Loucy (cell line): ENCODE results near the gene RARRES2.
"Not testable (repeated sequence)": the region's sequence is repeated elsewhere in the genome, so short reads cannot be mapped to it uniquely, and the experiment has no call there.

ENCODE experiments used
- H2AFZ ChIP-seq: fragments of 200-600 bp; sonication (generic); 2 replicates; pipeline ENCODE4 v1.6.0; 2016; ENCODE audit warnings: antibody characterized with exemption, mild to moderate bottlenecking, low read length, moderate library complexity
- H3F3A ChIP-seq: fragments of 200-600 bp; 2 replicates; pipeline ENCODE4 v1.6.0; 2016; ENCODE audit warnings: antibody characterized with exemption, low read depth, mild to moderate bottlenecking
- H3K27me3 ChIP-seq: fragments of 200-600 bp; sonication (generic); 2 replicates; pipeline ENCODE4 v1.6.1; 2014; ENCODE audit warnings: low read length, mild to moderate bottlenecking; ENCODE audit not compliant: insufficient read depth, poor library complexity, severe bottlenecking
- H3K36me3 ChIP-seq: fragments of 200-600 bp; sonication (generic); 2 replicates; pipeline ENCODE4 v1.6.1; 2016; ENCODE audit warnings: low read length; ENCODE audit not compliant: insufficient read depth
- H3K4me1 ChIP-seq: fragments of 200-600 bp; sonication (generic); 2 replicates; pipeline ENCODE4 v1.5.1; 2014; ENCODE audit warnings: low read length, mild to moderate bottlenecking; ENCODE audit not compliant: insufficient read depth, poor library complexity, severe bottlenecking
- H3K4me2 ChIP-seq: fragments of 200-600 bp; sonication (generic); 2 replicates; pipeline ENCODE4 v1.6.0; 2014; ENCODE audit warnings: antibody characterized with exemption, low read length, low read depth, mild to moderate bottlenecking; ENCODE audit not compliant: poor library complexity, severe bottlenecking
- H3K4me3 ChIP-seq: fragments of 200-600 bp; sonication (generic); 2 replicates; pipeline ENCODE4 v1.5.1; 2014; ENCODE audit warnings: low read length, mild to moderate bottlenecking, mixed read lengths; ENCODE audit not compliant: poor library complexity, severe bottlenecking
- H3K79me2 ChIP-seq: fragments of 200-600 bp; sonication (generic); 2 replicates; pipeline ENCODE4 v1.6.1; 2014; ENCODE audit warnings: low read length; ENCODE audit not compliant: insufficient read depth
- H3K9ac ChIP-seq: fragments of 200-600 bp; sonication (generic); 2 replicates; pipeline ENCODE4 v1.6.0; 2014; ENCODE audit warnings: mild to moderate bottlenecking, low read depth, low read length, moderate library complexity; ENCODE audit not compliant: poor library complexity, severe bottlenecking
- H3K9me2 ChIP-seq: fragments of 200-600 bp; sonication (generic); replicated peaks from 2 replicates; pipeline ENCODE4 v1.6.1; 2016; ENCODE audit warnings: low read depth, low read length, mixed read lengths
- H3K9me3 ChIP-seq: fragments of 200-600 bp; sonication (generic); 2 replicates; pipeline ENCODE4 v1.6.1; 2014; ENCODE audit warnings: mild to moderate bottlenecking, antibody characterized with exemption, low read length, low read depth; ENCODE audit not compliant: insufficient read depth
- H4K20me1 ChIP-seq: fragments of 200-600 bp; sonication (generic); 2 replicates; pipeline ENCODE4 v1.6.0; 2014; ENCODE audit warnings: antibody characterized with exemption, low read length, mild to moderate bottlenecking; ENCODE audit not compliant: insufficient read depth, poor library complexity, severe bottlenecking
- EZH2phosphoT487 ChIP-seq: fragments of 200-600 bp; IDR thresholded peaks from 2 replicates; pipeline ENCODE4 v1.6.1; 2018; ENCODE audit warnings: antibody characterized with exemption, mild to moderate bottlenecking, moderate library complexity, borderline replicate concordance
- TF ChIP-seq, protein P1 (sequence below): fragments of 200-600 bp; sonication (generic); conservative IDR thresholded peaks from 2 replicates; pipeline ENCODE4 v1.5.1; 2014; ENCODE audit warnings: mild to moderate bottlenecking, antibody characterized with exemption, low read length

Gene RARRES2

DNA sequence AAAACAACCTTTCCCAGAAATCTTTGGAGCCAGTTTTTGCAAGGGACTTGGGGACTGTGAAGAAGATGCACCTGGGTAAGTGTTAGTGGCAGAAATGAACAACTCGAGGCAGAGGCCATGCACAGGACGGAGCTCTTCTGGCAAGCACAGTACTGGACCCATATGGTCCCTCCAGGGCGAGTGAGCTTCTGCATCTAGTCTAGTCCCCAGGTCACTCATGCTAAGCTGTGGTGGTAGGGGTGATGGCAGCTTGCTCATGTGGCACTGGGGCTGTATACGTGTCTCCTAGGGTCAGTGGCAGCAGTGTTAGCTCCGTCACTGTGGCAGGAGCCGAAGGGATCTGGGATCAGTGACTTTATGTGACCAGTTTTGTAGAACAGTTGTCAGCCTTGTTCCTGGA, 27.6 kb downstream of the RARRES2 start:
- no peaks in the 10 kb centered on the region for H3K9me3 ChIP-seq
- TF ChIP-seq, protein P1, sequence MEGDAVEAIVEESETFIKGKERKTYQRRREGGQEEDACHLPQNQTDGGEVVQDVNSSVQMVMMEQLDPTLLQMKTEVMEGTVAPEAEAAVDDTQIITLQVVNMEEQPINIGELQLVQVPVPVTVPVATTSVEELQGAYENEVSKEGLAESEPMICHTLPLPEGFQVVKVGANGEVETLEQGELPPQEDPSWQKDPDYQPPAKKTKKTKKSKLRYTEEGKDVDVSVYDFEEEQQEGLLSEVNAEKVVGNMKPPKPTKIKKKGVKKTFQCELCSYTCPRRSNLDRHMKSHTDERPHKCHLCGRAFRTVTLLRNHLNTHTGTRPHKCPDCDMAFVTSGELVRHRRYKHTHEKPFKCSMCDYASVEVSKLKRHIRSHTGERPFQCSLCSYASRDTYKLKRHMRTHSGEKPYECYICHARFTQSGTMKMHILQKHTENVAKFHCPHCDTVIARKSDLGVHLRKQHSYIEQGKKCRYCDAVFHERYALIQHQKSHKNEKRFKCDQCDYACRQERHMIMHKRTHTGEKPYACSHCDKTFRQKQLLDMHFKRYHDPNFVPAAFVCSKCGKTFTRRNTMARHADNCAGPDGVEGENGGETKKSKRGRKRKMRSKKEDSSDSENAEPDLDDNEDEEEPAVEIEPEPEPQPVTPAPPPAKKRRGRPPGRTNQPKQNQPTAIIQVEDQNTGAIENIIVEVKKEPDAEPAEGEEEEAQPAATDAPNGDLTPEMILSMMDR = no peak
- no peak for TF ChIP-seq EZH2phosphoT487
- no peaks in the 10 kb centered on the region for H3K9me2 ChIP-seq
- no peak overlapping the region for H3K4me2 ChIP-seq
- no peaks in the 10 kb centered on the region for H3K27me3 ChIP-seq
- no peaks in the 10 kb centered on the region for H3K79me2 ChIP-seq
- no peak overlapping the region for H2AFZ ChIP-seq
- peaks cover 16% of the 10 kb centered on the region for H3K4me1 ChIP-seq
- H3K36me3 ChIP-seq = no peaks in the 10 kb centered on the region
- H3K4me3 ChIP-seq = no peak overlapping the region
- H3F3A ChIP-seq = no peaks in the 10 kb centered on the region
- H4K20me1 ChIP-seq = no peaks in the 10 kb centered on the region
- no peak overlapping the region for H3K9ac ChIP-seq

DNA sequence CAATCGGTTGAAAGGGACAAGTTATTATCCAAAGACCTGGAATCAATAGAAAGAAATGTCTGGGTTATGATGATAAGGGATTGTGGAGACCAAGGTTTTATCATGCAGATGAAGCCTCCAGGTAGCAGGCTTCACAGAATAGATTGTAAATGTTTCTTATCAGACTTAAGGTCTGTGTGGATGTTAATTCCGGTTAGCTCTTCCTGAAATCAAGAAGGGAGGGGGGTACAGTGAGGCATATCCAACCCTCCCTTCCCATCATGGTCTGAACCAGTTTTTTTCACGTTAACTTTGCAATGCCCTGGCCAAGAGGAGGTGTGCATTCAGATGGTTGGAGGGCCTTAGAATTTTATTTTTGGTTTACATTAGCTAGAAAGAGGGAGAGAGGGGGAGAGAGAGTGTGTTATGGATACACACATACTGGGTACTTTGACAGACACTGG, 28.0 kb downstream of the RARRES2 start:
- Histone ChIP-seq H2AFZ (no peak overlapping the region), H3K4me3 (no peak overlapping the region), H3K36me3 (no peaks in the 10 kb centered on the region), H3K4me2 (no peak overlapping the region), H3K9me2 (no peaks in the 10 kb centered on the region), H3K9me3 (no peaks in the 10 kb centered on the region), H3K4me1 (peaks cover 21% of the 10 kb centered on the region), H3K9ac (no peak overlapping the region), H3F3A (no peaks in the 10 kb centered on the region), H3K27me3 (no peaks in the 10 kb centered on the region), H4K20me1 (no peaks in the 10 kb centered on the region), H3K79me2 (no peaks in the 10 kb centered on the region)
- TF ChIP-seq, protein P1 = no peak
- TF ChIP-seq EZH2phosphoT487 = no peak

GRCh38 chr7:150312649-150313366, 28.6 kb downstream of the RARRES2 start:
- peaks cover 24% of the 10 kb centered on the region for H3K4me1 ChIP-seq
- H3F3A ChIP-seq, H3K9me3 ChIP-seq, H4K20me1 ChIP-seq, H3K36me3 ChIP-seq, H3K4me2 ChIP-seq, H3K9ac ChIP-seq, H3K4me3 ChIP-seq, H3K27me3 ChIP-seq, H3K9me2 ChIP-seq, H3K79me2 ChIP-seq, H2AFZ ChIP-seq: not testable (repeated sequence)

DNA sequence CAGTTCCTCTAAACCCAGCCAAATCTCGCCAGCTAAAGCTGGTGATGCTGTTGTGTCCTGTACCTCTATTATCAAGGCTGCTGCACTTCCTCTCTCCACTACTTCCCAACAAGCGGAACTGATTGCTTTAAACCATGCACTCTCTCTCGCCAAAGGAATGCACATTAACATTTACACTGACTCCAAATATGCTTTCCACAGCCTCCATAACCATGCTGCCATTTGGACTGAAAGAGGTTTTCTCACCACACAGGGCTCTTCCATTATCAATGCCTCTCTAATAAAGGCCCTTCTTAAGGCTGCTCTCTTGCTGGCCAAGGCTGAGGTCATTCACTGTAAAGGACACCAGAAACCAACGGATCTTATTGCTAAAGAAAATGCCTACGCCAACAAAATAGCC, 29.7 kb downstream of the RARRES2 start:
- Histone ChIP-seq H3K4me1 (peaks cover 35% of the 10 kb centered on the region), H4K20me1 (no peaks in the 10 kb centered on the region), H3K4me3 (no peak overlapping the region), H3K9ac (no peak overlapping the region), H3K9me3 (no peaks in the 10 kb centered on the region), H3F3A (no peaks in the 10 kb centered on the region), H2AFZ (no peak overlapping the region), H3K36me3 (no peaks in the 10 kb centered on the region), H3K9me2 (no peaks in the 10 kb centered on the region), H3K79me2 (no peaks in the 10 kb centered on the region), H3K4me2 (no peak overlapping the region), H3K27me3 (no peaks in the 10 kb centered on the region)
- TF ChIP-seq EZH2phosphoT487 = no peak
- TF ChIP-seq, protein P1 = no peak
